SK-N-SH (cell line): ENCODE measurements around the gene CST2. TPM values are rescaled to one million over a fixed set of nuclear protein-coding genes. Genes with fewer than 3 reads are reported as not detected.

Experiments
- CTCF ChIA-PET: fragments of 300-600, 350-600 bp; formaldehyde crosslinking; extraction: SDS; loops from one replicate; lab custom pipeline; 2021; lab: Yijun Ruan, JAX
- POLR2A ChIA-PET: fragments of 350-600 bp; sonication (Branson Sonifier 250); formaldehyde crosslinking; extraction: SDS; loops from one replicate; lab custom pipeline; 2020; ENCODE audit warnings: antibody characterized with exemption, inconsistent platforms; lab: Yijun Ruan, JAX
- DNase-seq: peaks from one replicate; pipeline ENCODE4 v3.0.0; 2012
- H2AFZ ChIP-seq: fragments of 200-600 bp; sonication (generic); 2 replicates; pipeline ENCODE4 v1.8.1; 2016; ENCODE audit warnings: antibody characterized with exemption, mild to moderate bottlenecking, low read depth
- H3F3A ChIP-seq: fragments of 200-600 bp; sonication (generic); replicated peaks from 2 replicates; pipeline ENCODE3; 2016; ENCODE audit warnings: antibody characterized with exemption, mild to moderate bottlenecking; ENCODE audit not compliant: insufficient read depth
- H3K27ac ChIP-seq, 2 experiments: fragments of 200-500 bp in 1 of 2; fragments of 200-600 bp in 1 of 2; sonication (Bioruptor generic) in 1 of 2; sonication (generic), shearing (Covaris generic) in 1 of 2; 2 replicates each; pipeline versions ENCODE4 v1.5.1 to v1.6.1; 2014 to 2016; ENCODE audit warnings: low read depth in 2 of 2, inconsistent platforms in 1 of 2, low read length in 1 of 2, mild to moderate bottlenecking in 1 of 2, mixed read lengths in 1 of 2
- H3K27me3 ChIP-seq: fragments of 200-600 bp; sonication (generic), shearing (Covaris generic); 2 replicates; pipeline ENCODE4 v1.6.1; 2016; ENCODE audit warnings: mixed run types; ENCODE audit not compliant: insufficient read depth
- H3K36me3 ChIP-seq, 2 experiments: fragments of 200-500 bp in 1 of 2; fragments of 200-600 bp in 1 of 2; sonication (Bioruptor generic) in 1 of 2; sonication (generic) in 1 of 2; replicated peaks in 1 of 2; 2 replicates each; pipeline versions ENCODE3 to v1.5.1; 2014 to 2016; ENCODE audit warnings: low read length in 1 of 2, mild to moderate bottlenecking in 1 of 2; ENCODE audit not compliant: insufficient read depth in 2 of 2, control insufficient read depth in 1 of 2
- H3K4me1 ChIP-seq, 2 experiments: fragments of 200-500 bp in 1 of 2; fragments of 200-600 bp in 1 of 2; sonication (Bioruptor generic) in 1 of 2; sonication (generic), shearing (Covaris generic) in 1 of 2; 2 replicates each; pipeline versions ENCODE4 v1.5.1 to v1.6.1; 2014 to 2016; ENCODE audit warnings: low read depth in 1 of 2, low read length in 1 of 2, mixed run types in 1 of 2; ENCODE audit not compliant: insufficient read depth in 2 of 2, control insufficient read depth in 1 of 2
- H3K4me2 ChIP-seq: fragments of 200-600 bp; sonication (generic), shearing (Covaris generic); 2 replicates; pipeline ENCODE4 v1.6.1; 2017; ENCODE audit warnings: mixed run types
- H3K4me3 ChIP-seq, 2 experiments: fragments of 200-500 bp in 1 of 2; fragments of 200-600 bp in 1 of 2; sonication (Bioruptor generic) in 1 of 2; sonication (generic), shearing (Covaris generic) in 1 of 2; 2 replicates each; pipeline versions ENCODE4 v1.5.1 to v1.8.1; 2014 to 2016; ENCODE audit warnings: low read depth in 2 of 2, inconsistent platforms in 1 of 2, low read length in 1 of 2, mild to moderate bottlenecking in 1 of 2, mixed read lengths in 1 of 2, moderate library complexity in 1 of 2
- H3K79me2 ChIP-seq: fragments of 200-600 bp; sonication (generic); 2 replicates; pipeline ENCODE4 v1.8.1; 2017; ENCODE audit warnings: mild to moderate bottlenecking; ENCODE audit not compliant: insufficient read depth
- H3K9ac ChIP-seq: fragments of 200-600 bp; sonication (generic); 2 replicates; pipeline ENCODE4 v1.6.1; 2017; ENCODE audit warnings: mixed run types
- H3K9me2 ChIP-seq: fragments of 200-600 bp; sonication (generic); 2 replicates; pipeline ENCODE4 v1.6.1; 2017; ENCODE audit warnings: mixed run types
- H3K9me3 ChIP-seq: fragments of 200-600 bp; sonication (generic); 2 replicates; pipeline ENCODE4 v1.6.1; 2017; ENCODE audit warnings: mixed run types, mild to moderate bottlenecking, moderate library complexity
- H4K20me1 ChIP-seq: fragments of 200-600 bp; sonication (generic); 2 replicates; pipeline ENCODE4 v1.6.1; 2017; ENCODE audit warnings: mild to moderate bottlenecking, mixed run types; ENCODE audit not compliant: insufficient read depth
- CHD2 ChIP-seq: fragments of 150-350 bp; IDR thresholded peaks from 2 replicates; pipeline ENCODE4 v1.6.1; 2018; ENCODE audit warnings: low read length; ENCODE audit not compliant: partially characterized antibody
- CTCF ChIP-seq: fragments of 200-600 bp; sonication (generic); IDR thresholded peaks from 2 replicates; pipeline ENCODE4 v1.6.1; 2017; ENCODE audit warnings: antibody characterized with exemption, mild to moderate bottlenecking, moderate library complexity
- EZH2phosphoT487 ChIP-seq: fragments of 200-600 bp; sonication (generic); IDR thresholded peaks from 2 replicates; pipeline ENCODE4 v1.6.1; 2017; ENCODE audit warnings: low read depth, mixed run types, mild to moderate bottlenecking, antibody characterized with exemption, moderate library complexity, borderline replicate concordance
- FOSL2 ChIP-seq: IDR thresholded peaks from 2 replicates; pipeline ENCODE4 v1.4.0; 2012; ENCODE audit warnings: low read depth, mild to moderate bottlenecking, moderate library complexity, borderline replicate concordance
- FOXJ3 ChIP-seq: sonication (generic); formaldehyde crosslinking; IDR thresholded peaks from 2 replicates; pipeline ENCODE4 v1.5.1; 2020; ENCODE audit warnings: mild to moderate bottlenecking, missing genetic modification reagents
- IRF3 ChIP-seq: fragments of 150-350 bp; IDR thresholded peaks from 2 replicates; pipeline ENCODE4 v1.6.1; 2016; ENCODE audit warnings: mild to moderate bottlenecking, low read depth, low read length
- JUND ChIP-seq: IDR thresholded peaks from 2 replicates; pipeline ENCODE4 v1.4.0; 2012
- MXI1 ChIP-seq: IDR thresholded peaks from 2 replicates; pipeline ENCODE4 v1.6.1; 2012; ENCODE audit warnings: mild to moderate bottlenecking, low read depth, low read length, improper control_type of control experiment
- NFIC ChIP-seq: IDR thresholded peaks from 2 replicates; pipeline ENCODE4 v1.4.0; 2012; ENCODE audit warnings: borderline replicate concordance
- NRF1 ChIP-seq: IDR thresholded peaks from 2 replicates; pipeline ENCODE4 v1.6.1; 2012; ENCODE audit warnings: low read depth, mild to moderate bottlenecking, low read length
- PBX3 ChIP-seq: IDR thresholded peaks from 2 replicates; pipeline ENCODE4; 2012
- POLR2AphosphoS5 ChIP-seq: IDR thresholded peaks from 2 replicates; pipeline ENCODE4 v1.6.1; 2012; ENCODE audit warnings: low read depth, low read length
- RCOR1 ChIP-seq: fragments of 150-350 bp; IDR thresholded peaks from 2 replicates; pipeline ENCODE4 v1.6.1; 2017; ENCODE audit warnings: antibody characterized with exemption, low read length
- REST ChIP-seq: IDR thresholded peaks from 2 replicates; pipeline ENCODE4 v1.6.1; 2012; ENCODE audit warnings: mild to moderate bottlenecking, low read depth, low read length, moderate library complexity
- SMC3 ChIP-seq: IDR thresholded peaks from 2 replicates; pipeline ENCODE4 v1.6.1; 2012; ENCODE audit warnings: low read depth, low read length, improper control_type of control experiment
- TAF1 ChIP-seq: IDR thresholded peaks from 2 replicates; pipeline ENCODE4 v1.6.1; 2012; ENCODE audit warnings: low read depth, mild to moderate bottlenecking, low read length, moderate library complexity, borderline replicate concordance
- TEAD4 ChIP-seq: IDR thresholded peaks from 2 replicates; pipeline ENCODE4 v1.4.0; 2012; ENCODE audit warnings: mild to moderate bottlenecking, borderline replicate concordance; ENCODE audit not compliant: insufficient read depth
- USF1 ChIP-seq: IDR thresholded peaks from 2 replicates; pipeline ENCODE4 v1.4.0; 2012; ENCODE audit warnings: low read depth, borderline replicate concordance
- ZBTB33 ChIP-seq: IDR thresholded peaks from 2 replicates; pipeline ENCODE4 v1.4.0; 2012; ENCODE audit warnings: low read depth, borderline replicate concordance
- WGBS: methylation state at CpG from one replicate; pipeline ENCODE4 v1.1.6; 2017; ENCODE audit warnings: low lambda C conversion rate; 5-methylcytosine and 5-hydroxymethylcytosine counted together
- polyA plus RNA-seq, 3 experiments: library from polyadenylated mRNA; depleted of rRNA; stranded (reverse); fragments of >200 nt; gene quantifications; 2 replicates each; pipeline ENCODE4 v1.2.3, GENCODE V29; 2012

CST2 gene
- polyA plus RNA-seq, 1 of the 3 experiments (the other 2 are of a cell fraction): not detected

- no peak for TF ChIP-seq PBX3
- no peak for TF ChIP-seq SMC3
- no peak for TF ChIP-seq USF1
Measured at GRCh38 chr20:23872065-23872464, 45.5 kb upstream of the CST2 start (continued).

- H4K20me1 ChIP-seq: no peaks in the 10 kb centered on the region
- CTCF ChIA-PET: no interaction called here
- H3K36me3 ChIP-seq: no peaks in the 10 kb centered on the region
- POLR2A ChIA-PET: no interaction called here
- no peaks in the 10 kb centered on the region for H3K9me3 ChIP-seq
- H3K4me3 ChIP-seq: no peak overlapping the region
- H2AFZ ChIP-seq: no peak overlapping the region
- no peak overlapping the region for H3K4me2 ChIP-seq
- H3K4me1 ChIP-seq: no peaks in the 10 kb centered on the region
- H3K9me2 ChIP-seq: no peaks in the 10 kb centered on the region
- H3K9ac ChIP-seq: no peak overlapping the region
- no peaks in the 10 kb centered on the region for H3K79me2 ChIP-seq
- no peak overlapping the region for H3K27ac ChIP-seq
- DNase-seq: no peak
- no peaks in the 10 kb centered on the region; the same call in 1 of the 2 replicates for H3K27me3 ChIP-seq
- TF ChIP-seq SMC3: no peak
- TF ChIP-seq NFIC: no peak
- no peak for TF ChIP-seq JUND
- TF ChIP-seq TAF1: no peak
- no peak for TF ChIP-seq POLR2AphosphoS5
- TF ChIP-seq IRF3: no peak
- no peak for TF ChIP-seq REST
- no peak for TF ChIP-seq TEAD4
- TF ChIP-seq CHD2: no peak
- TF ChIP-seq MXI1: no peak
- TF ChIP-seq PBX3: no peak
- no peak for TF ChIP-seq EZH2phosphoT487
- TF ChIP-seq FOSL2: no peak
- TF ChIP-seq CTCF: no peak
- TF ChIP-seq ZBTB33: no peak
- TF ChIP-seq FOXJ3 (CRISPR knock-in tag): no peak
- no peak for TF ChIP-seq NRF1
- TF ChIP-seq RCOR1: no peak
- TF ChIP-seq, all 33 proteins: peak for 0
- no peaks in the 10 kb centered on the region for H3F3A ChIP-seq
- 3% methylated on average over 4 of the region's 4 CpGs for WGBS
Measured at GRCh38 chr20:23870461-23870860, 43.9 kb upstream of the CST2 start.
